Measurements from ENCODE around the gene CEBPB. TPM values are rescaled to one million over a fixed set of nuclear protein-coding genes. Genes with fewer than 3 reads are reported as not detected.

Gene CEBPB
- total and polyA plus RNA-seq, 2 donors (not counting 1 experiment from before 2014, with no cell fraction given), result 21.0 to 106 TPM

GRCh38 chr20:50224531-50225255, 34.1 kb downstream of the CEBPB start:
- Histone ChIP-seq H3K36me3 (ENCODE audit: control insufficient read depth, insufficient read depth, low read length) (no peaks in the 10 kb centered on the region), H3K27ac (ENCODE audit: insufficient read depth, low read length) (peak overlapping the region; percentile 74), H3K27me3 (ENCODE audit: control insufficient read depth, insufficient read depth, low read length) (no peaks in the 10 kb centered on the region), H3K9me3 (ENCODE audit: control insufficient read depth, insufficient read depth, low read depth, low read length) (no peaks in the 10 kb centered on the region), H3K4me3 (replicated peaks in 1 of 4; ENCODE audit: control extremely low read depth in 1 of 4, insufficient read depth in 1 of 4, low read depth in 3 of 4, low read length in 4 of 4) (no peak overlapping the region), H3K9ac (ENCODE audit: insufficient read depth, low read length) (no peak overlapping the region), H3K4me2 (ENCODE audit: extremely low read depth, insufficient read depth, low read length) (peak overlapping the region; percentile 21), H2AFZ (ENCODE audit: low read length) (no peak overlapping the region), H3K79me2 (ENCODE audit: control insufficient read depth, insufficient read depth, low read length) (no peaks in the 10 kb centered on the region), H4K20me1 (ENCODE audit: control insufficient read depth, extremely low read depth, insufficient read depth, low read length) (no peaks in the 10 kb centered on the region), H3K4me1 (ENCODE audit: control insufficient read depth, extremely low read depth, insufficient read depth, low read length) (peaks cover 15% of the 10 kb centered on the region)
- DNase-seq (ENCODE audit: low read depth in 2 of 2), result peak; percentile 95
- TF ChIP-seq, protein P1, sequence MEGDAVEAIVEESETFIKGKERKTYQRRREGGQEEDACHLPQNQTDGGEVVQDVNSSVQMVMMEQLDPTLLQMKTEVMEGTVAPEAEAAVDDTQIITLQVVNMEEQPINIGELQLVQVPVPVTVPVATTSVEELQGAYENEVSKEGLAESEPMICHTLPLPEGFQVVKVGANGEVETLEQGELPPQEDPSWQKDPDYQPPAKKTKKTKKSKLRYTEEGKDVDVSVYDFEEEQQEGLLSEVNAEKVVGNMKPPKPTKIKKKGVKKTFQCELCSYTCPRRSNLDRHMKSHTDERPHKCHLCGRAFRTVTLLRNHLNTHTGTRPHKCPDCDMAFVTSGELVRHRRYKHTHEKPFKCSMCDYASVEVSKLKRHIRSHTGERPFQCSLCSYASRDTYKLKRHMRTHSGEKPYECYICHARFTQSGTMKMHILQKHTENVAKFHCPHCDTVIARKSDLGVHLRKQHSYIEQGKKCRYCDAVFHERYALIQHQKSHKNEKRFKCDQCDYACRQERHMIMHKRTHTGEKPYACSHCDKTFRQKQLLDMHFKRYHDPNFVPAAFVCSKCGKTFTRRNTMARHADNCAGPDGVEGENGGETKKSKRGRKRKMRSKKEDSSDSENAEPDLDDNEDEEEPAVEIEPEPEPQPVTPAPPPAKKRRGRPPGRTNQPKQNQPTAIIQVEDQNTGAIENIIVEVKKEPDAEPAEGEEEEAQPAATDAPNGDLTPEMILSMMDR (conservative IDR thresholded peaks at IDR 0.05 in 1 of 2, IDR thresholded peaks at IDR 0.05 in 1 of 2; ENCODE audit: low read depth in 1 of 2, low read length in 2 of 2), result peak; percentile 36 to 43
- TF ChIP-seq EZH2 (IDR thresholded peaks at IDR 0.05; ENCODE audit: low read length, missing control alignments), result no peak

GRCh38 chr20:50226093-50226974, 35.7 kb downstream of the CEBPB start:
- TF ChIP-seq, protein P1 (conservative IDR thresholded peaks at IDR 0.05 in 1 of 2, IDR thresholded peaks at IDR 0.05 in 1 of 2; ENCODE audit: low read depth in 1 of 2, low read length in 2 of 2), result no peak
- no peak for TF ChIP-seq EZH2 (IDR thresholded peaks at IDR 0.05; ENCODE audit: low read length, missing control alignments)
- peak; percentile 65 to 70 for DNase-seq (ENCODE audit: low read depth in 2 of 2)
- Histone ChIP-seq H2AFZ (ENCODE audit: low read length) (no peak overlapping the region), H3K9me3 (ENCODE audit: control insufficient read depth, insufficient read depth, low read depth, low read length) (no peaks in the 10 kb centered on the region), H3K9ac (ENCODE audit: insufficient read depth, low read length) (no peak overlapping the region), H3K4me1 (ENCODE audit: control insufficient read depth, extremely low read depth, insufficient read depth, low read length) (peaks cover 15% of the 10 kb centered on the region), H3K36me3 (ENCODE audit: control insufficient read depth, insufficient read depth, low read length) (no peaks in the 10 kb centered on the region), H3K4me3 (replicated peaks in 1 of 4; ENCODE audit: control extremely low read depth in 1 of 4, insufficient read depth in 1 of 4, low read depth in 3 of 4, low read length in 4 of 4) (no peak overlapping the region), H3K27ac (ENCODE audit: insufficient read depth, low read length) (peak overlapping the region; percentile 48), H3K4me2 (ENCODE audit: extremely low read depth, insufficient read depth, low read length) (no peak overlapping the region), H4K20me1 (ENCODE audit: control insufficient read depth, extremely low read depth, insufficient read depth, low read length) (no peaks in the 10 kb centered on the region), H3K27me3 (ENCODE audit: control insufficient read depth, insufficient read depth, low read length) (no peaks in the 10 kb centered on the region), H3K79me2 (ENCODE audit: control insufficient read depth, insufficient read depth, low read length) (no peaks in the 10 kb centered on the region)

DNA sequence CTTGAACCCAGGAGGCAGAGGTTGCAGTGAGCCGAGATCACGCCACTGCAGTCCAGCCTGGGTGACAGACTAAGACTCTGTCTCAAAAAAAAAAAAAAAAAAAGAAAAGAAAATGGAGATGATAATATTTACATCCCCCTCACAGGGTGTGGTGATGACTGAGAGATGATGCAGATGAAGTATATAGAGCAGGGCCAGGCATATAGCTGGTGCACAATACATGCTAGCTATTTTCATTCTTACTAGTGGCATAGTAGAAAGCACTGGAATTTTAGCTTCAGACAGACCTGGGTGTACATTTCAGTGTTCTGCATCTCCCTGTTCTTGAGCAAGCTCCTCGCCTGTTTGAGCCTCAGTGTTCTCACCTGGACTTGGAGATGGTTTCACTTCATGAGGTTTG, 36.9 kb downstream of the CEBPB start:
- Histone ChIP-seq H3K9me3 (ENCODE audit: control insufficient read depth, insufficient read depth, low read depth, low read length) (no peaks in the 10 kb centered on the region), H2AFZ (ENCODE audit: low read length) (no peak overlapping the region), H3K36me3 (ENCODE audit: control insufficient read depth, insufficient read depth, low read length) (no peaks in the 10 kb centered on the region), H3K4me3 (replicated peaks in 1 of 4; ENCODE audit: control extremely low read depth in 1 of 4, insufficient read depth in 1 of 4, low read depth in 3 of 4, low read length in 4 of 4) (no peak overlapping the region), H3K9ac (ENCODE audit: insufficient read depth, low read length) (no peak overlapping the region), H3K27ac (ENCODE audit: insufficient read depth, low read length) (no peak overlapping the region), H4K20me1 (ENCODE audit: control insufficient read depth, extremely low read depth, insufficient read depth, low read length) (no peaks in the 10 kb centered on the region), H3K4me2 (ENCODE audit: extremely low read depth, insufficient read depth, low read length) (no peak overlapping the region), H3K27me3 (ENCODE audit: control insufficient read depth, insufficient read depth, low read length) (no peaks in the 10 kb centered on the region), H3K79me2 (ENCODE audit: control insufficient read depth, insufficient read depth, low read length) (no peaks in the 10 kb centered on the region), H3K4me1 (ENCODE audit: control insufficient read depth, extremely low read depth, insufficient read depth, low read length) (peaks cover 15% of the 10 kb centered on the region)
- DNase-seq (ENCODE audit: low read depth in 2 of 2), result no peak
- TF ChIP-seq, protein P1 (conservative IDR thresholded peaks at IDR 0.05 in 1 of 2, IDR thresholded peaks at IDR 0.05 in 1 of 2; ENCODE audit: low read depth in 1 of 2, low read length in 2 of 2), result no peak
- TF ChIP-seq EZH2 (IDR thresholded peaks at IDR 0.05; ENCODE audit: low read length, missing control alignments), result no peak

All from fibroblast of lung (primary cell).